Measurements from ENCODE around the gene SRP19. TPM values are rescaled to one million over a fixed set of nuclear protein-coding genes. Genes with fewer than 3 reads are reported as not detected.

The SRP19 gene
- total and polyA plus RNA-seq, 2 of the 8 experiments (the other 6 are each of a cell fraction or from before 2014, with no cell fraction given), result 27.5 to 79.9 TPM

GRCh38 chr5:112914584-112914983, 53.5 kb downstream of the SRP19 start:
- no peaks in the 10 kb centered on the region; the same call in 1 of the 2 replicates for H3K79me1 ChIP-seq (ENCODE audit: low read depth, low read length)
- CTCF ChIA-PET (ENCODE audit: partially characterized antibody), result interaction anchor here (1.4 to 2.9 kb wide), 2 partner anchors 9 to 66 kb away, joined by 6 to 11 read pairs; no protein-coding TSS in a partner anchor
- no peak overlapping the region for H3K4ac ChIP-seq (replicated peaks; ENCODE audit: insufficient read length, low read depth, low read length)
- H3K23ac ChIP-seq (ENCODE audit: insufficient read length), result no peak overlapping the region
- H3K79me2 ChIP-seq (ENCODE audit: control insufficient read depth in 1 of 2, insufficient read depth in 2 of 2, low read length in 2 of 2), result no peaks in the 10 kb centered on the region
- no peak overlapping the region for H2BK5ac ChIP-seq (ENCODE audit: low read depth, low read length)
- H3K36me3 ChIP-seq (ENCODE audit: control insufficient read depth in 2 of 4, insufficient read depth in 4 of 4, low read length in 3 of 4), result peaks cover 0 to 27% (median 2%) of the 10 kb centered on the region in 4 experiments; a peak in 6 of 8 replicates
- POLR2A ChIA-PET (ENCODE audit: partially characterized antibody), result no interaction called here
- H3K27me3 ChIP-seq (replicated peaks in 1 of 4; ENCODE audit: control insufficient read depth in 3 of 4, extremely low read depth in 1 of 4, insufficient read depth in 3 of 4, low read length in 3 of 4), result no peaks in the 10 kb centered on the region
- no peak overlapping the region for H3K4me2 ChIP-seq (ENCODE audit: insufficient read depth in 1 of 2, low read depth in 2 of 2, low read length in 2 of 2)
- H3K14ac ChIP-seq (ENCODE audit: insufficient read length), result no peak overlapping the region
- no peak overlapping the region for H2BK20ac ChIP-seq (ENCODE audit: low read length)
- no peak overlapping the region for H2BK120ac ChIP-seq (replicated peaks; ENCODE audit: low read depth, low read length)
- DNase-seq (ENCODE audit: low read depth in 1 of 2, low spot score in 2 of 2), result no peak
- H2AK5ac ChIP-seq (ENCODE audit: low read depth, low read length), result no peak overlapping the region
- H4K5ac ChIP-seq (ENCODE audit: insufficient read length, low read depth, low read length), result no peak overlapping the region
- no peak overlapping the region for H2BK12ac ChIP-seq (ENCODE audit: low read depth, low read length)
- H2AFZ ChIP-seq (ENCODE audit: low read length), result no peak overlapping the region
- H3K4me3 ChIP-seq (ENCODE audit: extremely low read depth in 1 of 4, insufficient read depth in 2 of 4, low read depth in 3 of 4, low read length in 4 of 4), result no peak overlapping the region
- no peak for FAIRE-seq
- H4K91ac ChIP-seq (replicated peaks; ENCODE audit: insufficient read length, low read length), result no peak overlapping the region
- H3K27ac ChIP-seq (ENCODE audit: low read depth, low read length), result no peak overlapping the region
- H4K8ac ChIP-seq (ENCODE audit: extremely low read depth, insufficient read depth, low read length), result no peak overlapping the region
- no peaks in the 10 kb centered on the region for H3K9me3 ChIP-seq (ENCODE audit: insufficient read depth in 2 of 2, low read depth in 1 of 2, low read length in 1 of 2)
- no peak overlapping the region for H2BK15ac ChIP-seq (ENCODE audit: low read length)
- H3K9ac ChIP-seq (replicated peaks in 1 of 4; ENCODE audit: extremely low read depth in 1 of 4, low read depth in 3 of 4, low read length in 3 of 4), result no peak overlapping the region
- H4K20me1 ChIP-seq (replicated peaks in 1 of 2; ENCODE audit: control insufficient read depth in 1 of 2, insufficient read depth in 2 of 2, low read length in 2 of 2), result peaks cover 0 to 4% of the 10 kb centered on the region in 2 experiments
- WGBS, 2 experiments (ENCODE audit: extremely low coverage in 1 of 2, insufficient coverage in 1 of 2, insufficient read length in 1 of 2, insufficient replicate concordance in 2 of 2, low coverage in 1 of 2, low lambda C conversion rate in 2 of 2, missing lambda C conversion rate in 1 of 2), result 92% methylated on average over 4 of the region's 4 CpGs; no CpG with 5 or more reads in 1 of the 2 experiments
- no peak overlapping the region for H3K18ac ChIP-seq (ENCODE audit: extremely low read depth, low read length)
- no peaks in the 10 kb centered on the region for H3K4me1 ChIP-seq (replicated peaks in 1 of 4; ENCODE audit: control insufficient read depth in 3 of 4, insufficient read depth in 4 of 4, low read length in 3 of 4)
- no peak overlapping the region for H3K56ac ChIP-seq (replicated peaks; ENCODE audit: insufficient read length, low read depth, low read length)
- H3K23me2 ChIP-seq (ENCODE audit: low read depth, low read length), result no peaks in the 10 kb centered on the region
- TF ChIP-seq, protein P1, sequence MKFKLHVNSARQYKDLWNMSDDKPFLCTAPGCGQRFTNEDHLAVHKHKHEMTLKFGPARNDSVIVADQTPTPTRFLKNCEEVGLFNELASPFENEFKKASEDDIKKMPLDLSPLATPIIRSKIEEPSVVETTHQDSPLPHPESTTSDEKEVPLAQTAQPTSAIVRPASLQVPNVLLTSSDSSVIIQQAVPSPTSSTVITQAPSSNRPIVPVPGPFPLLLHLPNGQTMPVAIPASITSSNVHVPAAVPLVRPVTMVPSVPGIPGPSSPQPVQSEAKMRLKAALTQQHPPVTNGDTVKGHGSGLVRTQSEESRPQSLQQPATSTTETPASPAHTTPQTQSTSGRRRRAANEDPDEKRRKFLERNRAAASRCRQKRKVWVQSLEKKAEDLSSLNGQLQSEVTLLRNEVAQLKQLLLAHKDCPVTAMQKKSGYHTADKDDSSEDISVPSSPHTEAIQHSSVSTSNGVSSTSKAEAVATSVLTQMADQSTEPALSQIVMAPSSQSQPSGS (IDR thresholded peaks at IDR 0.05; ENCODE audit: low read length), result no peak
- TF ChIP-seq SIX5 (IDR thresholded peaks at IDR 0.05; ENCODE audit: low read depth, low read length) (no peak), SP4 (IDR thresholded peaks at IDR 0.05; ENCODE audit: low read length) (no peak), MAX (IDR thresholded peaks at IDR 0.05) (no peak), RFX5 (IDR thresholded peaks at IDR 0.05; ENCODE audit: borderline replicate concordance, low read depth, low read length) (no peak), RBBP5 (IDR thresholded peaks at IDR 0.05; ENCODE audit: borderline replicate concordance, low read depth, low read length) (no peak), CHD1 (IDR thresholded peaks at IDR 0.05; ENCODE audit: low read depth, low read length) (no peak), SP1 (IDR thresholded peaks at IDR 0.05; ENCODE audit: low read depth, low read length) (no peak), CHD2 (IDR thresholded peaks at IDR 0.05; ENCODE audit: low read length) (no peak), SUZ12 (IDR thresholded peaks at IDR 0.05; ENCODE audit: low read length) (no peak), EZH2 (IDR thresholded peaks at IDR 0.05; ENCODE audit: low read depth, low read length, severe bottlenecking) (no peak), MAFK (IDR thresholded peaks at IDR 0.05; ENCODE audit: low read depth, low read length) (no peak), BRCA1 (IDR thresholded peaks at IDR 0.05; ENCODE audit: low read depth, low read length) (no peak), PHF8 (conservative IDR thresholded peaks at IDR 0.05; ENCODE audit: low read depth, low read length) (no peak)
